ENCODE data around the gene KCNJ6. TPM values are rescaled to one million over a fixed set of nuclear protein-coding genes. Genes with fewer than 3 reads are reported as not detected.

KCNJ6 gene
- total and polyA plus RNA-seq, 7 donors, result under 0.01 to 0.01 TPM; not detected in 5

- H3K36me3 ChIP-seq (ENCODE audit: insufficient read depth in 1 of 2, low read depth in 1 of 2), result no peaks in the 10 kb centered on the region
- H3K27ac ChIP-seq, result no peak overlapping the region
- H3K9me3 ChIP-seq, result no peaks in the 10 kb centered on the region
- H3K4me3 ChIP-seq, result no peak overlapping the region
- WGBS, 3 donors, result 80 to 94% (median 89%) methylated on average over 1 of the region's 1 CpG
- H3K4me1 ChIP-seq, result no peaks in the 10 kb centered on the region
- intact Hi-C loops (cut with DNase I), result no loop called here
- no peak for DNase-seq
- no peak for TF ChIP-seq CTCF (IDR thresholded peaks at IDR 0.05)
- ATAC-seq, result no peak
- no peaks in the 10 kb centered on the region for H3K27me3 ChIP-seq (ENCODE audit: insufficient read depth in 3 of 3, low read length in 2 of 3)
Measured at GRCh38 chr21:37787456-37787855, 128.8 kb downstream of the KCNJ6 start.

GRCh38 chr21:37784591-37785318 lies 131.5 kb downstream of the KCNJ6 start:
- H3K36me3 ChIP-seq (ENCODE audit: insufficient read depth in 1 of 2, low read depth in 1 of 2), result no peaks in the 10 kb centered on the region
- H3K4me3 ChIP-seq, result no peak overlapping the region
- ATAC-seq (no peak), DNase-seq (no peak)
- no peak for TF ChIP-seq CTCF (IDR thresholded peaks at IDR 0.05)
- H3K9me3 ChIP-seq, result no peaks in the 10 kb centered on the region
- H3K27me3 ChIP-seq (ENCODE audit: insufficient read depth in 3 of 3, low read length in 2 of 3), result no peaks in the 10 kb centered on the region
- no peaks in the 10 kb centered on the region for H3K4me1 ChIP-seq
- 54 to 61% (median 57%) methylated on average over 7 of the region's 7 CpGs for WGBS, 3 donors
- intact Hi-C loops (cut with DNase I), result no loop called here
- no peak overlapping the region for H3K27ac ChIP-seq

GRCh38 chr21:37783016-37783415 lies 133.2 kb downstream of the KCNJ6 start:
- intact Hi-C loops (cut with DNase I), result no loop called here
- no peaks in the 10 kb centered on the region for H3K9me3 ChIP-seq
- TF ChIP-seq CTCF (IDR thresholded peaks at IDR 0.05), result no peak
- no peaks in the 10 kb centered on the region for H3K4me1 ChIP-seq
- ATAC-seq, result no peak
- no peaks in the 10 kb centered on the region for H3K27me3 ChIP-seq (ENCODE audit: insufficient read depth in 3 of 3, low read length in 2 of 3)
- H3K36me3 ChIP-seq (ENCODE audit: insufficient read depth in 1 of 2, low read depth in 1 of 2), result no peaks in the 10 kb centered on the region
- WGBS, 3 donors, result 88 to 93% (median 91%) methylated on average over 6 of the region's 6 CpGs
- no peak overlapping the region for H3K4me3 ChIP-seq
- DNase-seq, result no peak
- no peak overlapping the region for H3K27ac ChIP-seq

- 69 to 80% (median 74%) methylated on average over 15 of the region's 15 CpGs for WGBS, 3 donors
- H3K27ac ChIP-seq, result no peak overlapping the region
- H3K9me3 ChIP-seq, result no peaks in the 10 kb centered on the region
- TF ChIP-seq CTCF (IDR thresholded peaks at IDR 0.05), result no peak
- no peaks in the 10 kb centered on the region for H3K27me3 ChIP-seq (ENCODE audit: insufficient read depth in 3 of 3, low read length in 2 of 3)
- ATAC-seq (no peak), DNase-seq (no peak)
- intact Hi-C loops (cut with DNase I), result no loop called here
- no peak overlapping the region for H3K4me3 ChIP-seq
- no peaks in the 10 kb centered on the region for H3K4me1 ChIP-seq
- no peaks in the 10 kb centered on the region for H3K36me3 ChIP-seq (ENCODE audit: insufficient read depth in 1 of 2, low read depth in 1 of 2)
Measured at GRCh38 chr21:37780991-37781983, 135.0 kb downstream of the KCNJ6 start.
